Caco-2 (cell line): Measurements from ENCODE around the gene SCRN1. TPM values are rescaled to one million over a fixed set of nuclear protein-coding genes. Genes with fewer than 3 reads are reported as not detected.

Experiments
- BruUV-seq: library from RNA; stranded (reverse); fragments of 400-500 nt; replicated peaks from 2 replicates; lab custom pipeline; 2021; lab: Mats Ljungman, UMichigan
- CTCF ChIA-PET: fragments of 300-600 bp; sonication (Branson Sonifier 250); formaldehyde crosslinking; loops from one replicate; lab custom pipeline; 2022; ENCODE audit warnings: antibody characterized with exemption; lab: Charles Lee
- POLR2A ChIA-PET: fragments of 300-600 bp; sonication (Branson Sonifier 250); formaldehyde crosslinking; loops from one replicate; lab custom pipeline; 2022; ENCODE audit warnings: antibody characterized with exemption; lab: Charles Lee
- DNase-seq, 2 experiments: peaks; one replicate each; pipeline versions ENCODE4 v3.0.0 to v3.0.0-alpha.2; 2020 to 2022
- H3K27me3 ChIP-seq: replicated peaks from 2 replicates; pipeline ENCODE4 v1.6.0; 2011; ENCODE audit warnings: low read length; ENCODE audit not compliant: control insufficient read depth, insufficient read depth
- H3K36me3 ChIP-seq: 2 replicates; pipeline ENCODE4 v1.5.1; 2011; ENCODE audit warnings: low read length; ENCODE audit not compliant: control insufficient read depth, insufficient read depth
- H3K4me1 ChIP-seq: fragments of 250-450 bp; sonication (Bioruptor Pico); 2 replicates; pipeline ENCODE4 v1.5.1; 2020; ENCODE audit warnings: mild to moderate bottlenecking
- H3K4me3 ChIP-seq: 2 replicates; pipeline ENCODE4 v1.5.1; 2011; ENCODE audit warnings: low read depth, mild to moderate bottlenecking, control low read depth, low read length
- H3K9me3 ChIP-seq: fragments of 250-450 bp; sonication (Bioruptor Pico); 2 replicates; pipeline ENCODE4 v1.5.1; 2020; ENCODE audit warnings: mild to moderate bottlenecking, moderate library complexity
- H3K27ac Mint-ChIP-seq: one replicate; pipeline ENCODE4 v1.8.0; 2022; ENCODE audit warnings: mixed read lengths; ENCODE audit not compliant: unreplicated experiment
- H3K27me3 Mint-ChIP-seq: one replicate; pipeline ENCODE4 v1.8.0; 2022; ENCODE audit warnings: mixed read lengths; ENCODE audit not compliant: insufficient read depth, unreplicated experiment
- H3K36me3 Mint-ChIP-seq: one replicate; pipeline ENCODE4 v1.8.0; 2022; ENCODE audit warnings: mild to moderate bottlenecking, mixed read lengths; ENCODE audit not compliant: insufficient read depth, unreplicated experiment
- H3K4me1 Mint-ChIP-seq: one replicate; pipeline ENCODE4 v1.8.0; 2022; ENCODE audit warnings: low read depth, mixed read lengths; ENCODE audit not compliant: unreplicated experiment
- H3K4me3 Mint-ChIP-seq: one replicate; pipeline ENCODE4 v1.8.0; 2022; ENCODE audit warnings: mild to moderate bottlenecking, moderate library complexity, mixed read lengths; ENCODE audit not compliant: unreplicated experiment
- H3K9me3 Mint-ChIP-seq: one replicate; pipeline ENCODE4 v1.8.0; 2022; ENCODE audit warnings: mixed read lengths; ENCODE audit not compliant: unreplicated experiment
- CTCF ChIP-seq, 2 experiments: fragments of 200-600 bp in 1 of 2; IDR thresholded peaks; 1 replicate in 1 of 2; 2 replicates in 1 of 2; pipeline versions ENCODE4 v1.5.1 to v1.8.0; 2011 to 2022; ENCODE audit warnings: antibody characterized with exemption in 1 of 2, control low read depth in 1 of 2, inconsistent platforms in 1 of 2, low read depth in 1 of 2, low read length in 1 of 2, mild to moderate bottlenecking in 1 of 2, moderate library complexity in 1 of 2; ENCODE audit not compliant: insufficient read depth in 1 of 2, severe bottlenecking in 1 of 2, unreplicated experiment in 1 of 2
- intact Hi-C: fragments of 100-400 bp; cut with micrococcal nuclease; formaldehyde crosslinking; loops from one replicate; pipeline ENCODE4 v1.10.0; 2022; ENCODE audit not compliant: unreplicated experiment
- total RNA-seq: library from RNA; stranded (reverse); gene quantifications from 2 replicates; pipeline ENCODE4 v1.2.3, GENCODE V29; 2022

Gene SCRN1
- total RNA-seq, 1 experiment from 2014 or later, result 92.9 TPM

- no peaks in the 10 kb centered on the region for H3K27me3 ChIP-seq
- Mint-ChIP-seq H3K4me3 (no peak overlapping the region), H3K4me1 (peaks cover 7% of the 10 kb centered on the region), H3K36me3 (no peaks in the 10 kb centered on the region), H3K27me3 (no peaks in the 10 kb centered on the region), H3K27ac (no peak overlapping the region), H3K9me3 (peaks cover 12% of the 10 kb centered on the region)
- POLR2A ChIA-PET, result no interaction called here
- CTCF ChIA-PET, result no interaction called here
- TF ChIP-seq CTCF (IDR thresholded peaks at IDR 0.05; ENCODE audit: insufficient read depth in 1 of 2, low read depth in 1 of 2, low read length in 1 of 2, severe bottlenecking in 1 of 2, unreplicated experiment in 1 of 2), result no peak
- no peaks in the 10 kb centered on the region for H3K9me3 ChIP-seq
- no peaks in the 10 kb centered on the region for H3K36me3 ChIP-seq
- BruUV-seq, result no TSS peak
- H3K4me1 ChIP-seq, result no peaks in the 10 kb centered on the region
- DNase-seq, result no peak
- intact Hi-C loops, result no loop called here
- no peak overlapping the region for H3K4me3 ChIP-seq
Observed at GRCh38 chr7:29896685-29897411, 92.8 kb downstream of the SCRN1 start.

- no peak for DNase-seq
- Mint-ChIP-seq H3K9me3 (peaks cover 12% of the 10 kb centered on the region), H3K27ac (no peak overlapping the region), H3K36me3 (no peaks in the 10 kb centered on the region), H3K4me3 (no peak overlapping the region), H3K27me3 (no peaks in the 10 kb centered on the region), H3K4me1 (peaks cover 7% of the 10 kb centered on the region)
- H3K36me3 ChIP-seq, result no peaks in the 10 kb centered on the region
- BruUV-seq, result no TSS peak
- POLR2A ChIA-PET, result no interaction called here
- H3K27me3 ChIP-seq, result no peaks in the 10 kb centered on the region
- no peak for TF ChIP-seq CTCF (IDR thresholded peaks at IDR 0.05; ENCODE audit: insufficient read depth in 1 of 2, low read depth in 1 of 2, low read length in 1 of 2, severe bottlenecking in 1 of 2, unreplicated experiment in 1 of 2)
- no peak overlapping the region for H3K4me3 ChIP-seq
- CTCF ChIA-PET, result no interaction called here
- intact Hi-C loops, result no loop called here
- no peaks in the 10 kb centered on the region for H3K9me3 ChIP-seq
- no peaks in the 10 kb centered on the region for H3K4me1 ChIP-seq
Observed at GRCh38 chr7:29895559-29895958, 94.0 kb downstream of the SCRN1 start.

- BruUV-seq, result no TSS peak
- Mint-ChIP-seq H3K9me3 (peaks cover 12% of the 10 kb centered on the region), H3K27ac (no peak overlapping the region), H3K27me3 (no peaks in the 10 kb centered on the region), H3K4me1 (peaks cover 7% of the 10 kb centered on the region), H3K4me3 (no peak overlapping the region), H3K36me3 (no peaks in the 10 kb centered on the region)
- no peak for TF ChIP-seq CTCF (IDR thresholded peaks at IDR 0.05; ENCODE audit: insufficient read depth in 1 of 2, low read depth in 1 of 2, low read length in 1 of 2, severe bottlenecking in 1 of 2, unreplicated experiment in 1 of 2)
- ChIA-PET CTCF (no interaction called here), POLR2A (no interaction called here)
- Histone ChIP-seq H3K27me3 (no peaks in the 10 kb centered on the region), H3K4me3 (no peak overlapping the region), H3K36me3 (no peaks in the 10 kb centered on the region), H3K4me1 (no peaks in the 10 kb centered on the region), H3K9me3 (no peaks in the 10 kb centered on the region)
- DNase-seq, result no peak
- intact Hi-C loops, result no loop called here
Observed at GRCh38 chr7:29894256-29894655, 95.3 kb downstream of the SCRN1 start.
